Activated CD4-positive, alpha-beta memory T cell treated with anti-CD3 and anti-CD28 coated beads for 36 hours (primary cell): ENCODE measurements around the gene AP3B1. TPM values are rescaled to one million over a fixed set of nuclear protein-coding genes. Genes with fewer than 3 reads are reported as not detected.

Experiments used
- CTCF ChIA-PET: fragments of 350-600 bp; sonication (Branson Sonifier 250); formaldehyde crosslinking; loops from one replicate; lab custom pipeline; 2021; ENCODE audit warnings: antibody characterized with exemption, inconsistent platforms; lab: Charles Lee
- POLR2A ChIA-PET: fragments of 350-600 bp; sonication (Branson Sonifier 250); formaldehyde crosslinking; loops from one replicate; lab custom pipeline; 2021; ENCODE audit warnings: antibody characterized with exemption; lab: Charles Lee
- DNase-seq: peaks from one replicate; pipeline ENCODE4 v3.0.0-alpha.2; 2020
- H3K27ac Mint-ChIP-seq: one replicate; pipeline ENCODE4 v1.8.0; 2021; ENCODE audit warnings: mixed read lengths
- H3K27me3 Mint-ChIP-seq: one replicate; pipeline ENCODE4 v1.8.0; 2021; ENCODE audit warnings: mixed read lengths
- H3K36me3 Mint-ChIP-seq: one replicate; pipeline ENCODE4 v1.8.0; 2021; ENCODE audit warnings: mixed read lengths
- H3K4me1 Mint-ChIP-seq: one replicate; pipeline ENCODE4 v1.8.0; 2021; ENCODE audit warnings: low read depth, mixed read lengths
- H3K4me3 Mint-ChIP-seq: one replicate; pipeline ENCODE4 v1.8.0; 2021; ENCODE audit warnings: mild to moderate bottlenecking, mixed read lengths
- H3K9me3 Mint-ChIP-seq: one replicate; pipeline ENCODE4 v1.8.0; 2021; ENCODE audit warnings: mixed read lengths
- intact Hi-C: fragments of 100-400 bp; cut with micrococcal nuclease; formaldehyde crosslinking; loops from one replicate; pipeline ENCODE4 v1.15.1; 2023
- total RNA-seq, 2 experiments: library from RNA; stranded (reverse); gene quantifications; one replicate each; pipeline ENCODE4 v1.2.3, GENCODE V29; 2021

Gene AP3B1
- total RNA-seq, 2 experiments from 2014 or later = 36.5 to 40.2 TPM

GRCh38 chr5:78287833-78288232 lies 6.7 kb downstream of the AP3B1 start:
- POLR2A ChIA-PET = interaction anchor here (0.7 kb wide), 1 partner anchor 21 kb away, joined by 4 read pairs; no protein-coding TSS in a partner anchor
- H3K27ac Mint-ChIP-seq = no peak overlapping the region
- DNase-seq = no peak
- H3K9me3 Mint-ChIP-seq = no peaks in the 10 kb centered on the region
- CTCF ChIA-PET = interaction anchor here (1.3 kb wide), 1 partner anchor 13 kb away, joined by 3 read pairs; no protein-coding TSS in a partner anchor
- peaks cover 3% of the 10 kb centered on the region for H3K36me3 Mint-ChIP-seq
- H3K27me3 Mint-ChIP-seq = no peaks in the 10 kb centered on the region
- H3K4me1 Mint-ChIP-seq = peaks cover 56% of the 10 kb centered on the region
- no peak overlapping the region for H3K4me3 Mint-ChIP-seq
- intact Hi-C loops = no loop called here

- no peak for DNase-seq
- CTCF ChIA-PET = interaction anchor here (1.3 kb wide), 1 partner anchor 14 kb away, joined by 3 read pairs; no protein-coding TSS in a partner anchor
- H3K9me3 Mint-ChIP-seq = no peaks in the 10 kb centered on the region
- no peak overlapping the region for H3K4me3 Mint-ChIP-seq
- no peak overlapping the region for H3K27ac Mint-ChIP-seq
- POLR2A ChIA-PET = no interaction called here
- no peaks in the 10 kb centered on the region for H3K27me3 Mint-ChIP-seq
- H3K36me3 Mint-ChIP-seq = peaks cover 3% of the 10 kb centered on the region
- peaks cover 51% of the 10 kb centered on the region for H3K4me1 Mint-ChIP-seq
- intact Hi-C loops = no loop called here
These were observed 7.3 kb downstream of the AP3B1 start for GRCh38 chr5:78287169-78287568.

DNA sequence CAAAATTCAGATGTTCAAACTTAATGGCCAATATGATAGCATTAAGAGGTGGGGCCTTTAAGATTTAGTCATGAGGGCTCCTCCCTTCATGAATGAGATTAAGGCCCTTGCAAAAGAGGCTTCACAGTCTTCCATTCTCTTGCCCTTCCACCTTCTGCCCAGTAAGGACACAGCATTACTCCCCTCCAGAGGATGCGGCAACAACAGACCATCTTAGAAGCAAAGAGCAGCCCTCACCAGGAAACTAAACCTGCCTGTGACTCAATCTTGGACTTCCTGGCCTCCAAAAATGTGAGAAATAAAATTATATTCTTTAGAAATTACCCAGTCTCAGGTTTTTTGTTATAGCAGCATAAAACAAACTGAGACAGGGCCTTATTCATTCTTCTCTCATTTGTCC lies 8.2 kb downstream of the AP3B1 start:
- Mint-ChIP-seq H3K27ac (no peak overlapping the region), H3K27me3 (no peaks in the 10 kb centered on the region), H3K4me3 (no peak overlapping the region), H3K4me1 (peaks cover 45% of the 10 kb centered on the region), H3K9me3 (no peaks in the 10 kb centered on the region), H3K36me3 (peaks cover 3% of the 10 kb centered on the region)
- no peak for DNase-seq
- POLR2A ChIA-PET = no interaction called here
- intact Hi-C loops = no loop called here
- CTCF ChIA-PET = no interaction called here

DNA sequence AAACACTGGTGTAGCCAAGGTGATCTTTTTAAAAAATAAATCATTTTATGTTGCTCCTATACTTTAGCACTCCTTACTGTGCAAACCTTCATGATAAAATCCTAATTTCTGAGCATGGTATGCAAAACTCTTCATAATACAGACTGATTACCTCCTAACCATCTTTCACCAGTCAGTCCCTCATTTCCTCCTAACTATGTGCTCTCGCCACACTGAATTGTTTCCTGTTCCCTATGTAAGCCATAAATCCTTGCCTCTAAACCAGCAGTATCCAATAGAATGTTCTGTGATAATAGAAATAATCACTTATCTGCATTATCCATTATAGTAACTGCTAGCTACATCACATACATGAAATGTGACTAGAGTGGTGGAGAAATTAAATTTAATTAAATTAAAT lies 10.7 kb downstream of the AP3B1 start:
- peaks cover 31% of the 10 kb centered on the region for H3K4me1 Mint-ChIP-seq
- H3K27ac Mint-ChIP-seq = no peak overlapping the region
- no peak overlapping the region for H3K4me3 Mint-ChIP-seq
- ChIA-PET POLR2A (no interaction called here), CTCF (interaction anchor here (0.6 to 1.5 kb wide), 3 partner anchors 11 to 17 kb away, joined by 3 to 7 read pairs (median 4); no protein-coding TSS in a partner anchor)
- peaks cover 3% of the 10 kb centered on the region for H3K36me3 Mint-ChIP-seq
- no peaks in the 10 kb centered on the region for H3K27me3 Mint-ChIP-seq
- no peaks in the 10 kb centered on the region for H3K9me3 Mint-ChIP-seq
- intact Hi-C loops = no loop called here
- no peak for DNase-seq

- Mint-ChIP-seq H3K36me3 (peaks cover 3% of the 10 kb centered on the region), H3K27ac (no peak overlapping the region), H3K27me3 (no peaks in the 10 kb centered on the region), H3K9me3 (no peaks in the 10 kb centered on the region), H3K4me3 (no peak overlapping the region), H3K4me1 (peaks cover 28% of the 10 kb centered on the region)
- POLR2A ChIA-PET = no interaction called here
- no peak for DNase-seq
- CTCF ChIA-PET = no interaction called here
- intact Hi-C loops = no loop called here
These were observed 11.4 kb downstream of the AP3B1 start for GRCh38 chr5:78283105-78283504.

DNA sequence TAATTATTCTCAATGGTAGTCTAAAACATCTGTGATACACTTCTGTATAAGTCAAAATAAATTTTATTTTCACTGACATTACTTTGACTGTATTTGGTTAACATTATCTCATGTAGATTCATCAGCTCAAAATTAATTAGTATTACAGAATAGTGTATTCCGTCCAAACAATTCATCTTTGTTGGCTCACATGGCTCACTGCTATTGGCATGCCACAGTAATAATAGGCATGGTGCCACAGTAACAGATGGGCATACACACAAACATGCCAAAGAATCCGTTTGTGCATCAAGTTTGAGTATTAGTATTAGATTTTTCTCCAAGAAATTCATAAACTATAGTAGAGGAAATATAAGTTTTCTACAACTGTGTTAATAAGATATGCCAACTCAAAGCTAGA lies 14.2 kb downstream of the AP3B1 start:
- DNase-seq = no peak
- no peak overlapping the region for H3K4me3 Mint-ChIP-seq
- H3K4me1 Mint-ChIP-seq = peaks cover 17% of the 10 kb centered on the region
- no peaks in the 10 kb centered on the region for H3K9me3 Mint-ChIP-seq
- H3K36me3 Mint-ChIP-seq = peaks cover 3% of the 10 kb centered on the region
- ChIA-PET POLR2A (no interaction called here), CTCF (no interaction called here)
- intact Hi-C loops = no loop called here
- H3K27ac Mint-ChIP-seq = no peak overlapping the region
- H3K27me3 Mint-ChIP-seq = no peaks in the 10 kb centered on the region

- peaks cover 15% of the 10 kb centered on the region for H3K4me1 Mint-ChIP-seq
- H3K4me3 Mint-ChIP-seq = no peak overlapping the region
- POLR2A ChIA-PET = no interaction called here
- H3K9me3 Mint-ChIP-seq = no peaks in the 10 kb centered on the region
- H3K36me3 Mint-ChIP-seq = peaks cover 2% of the 10 kb centered on the region
- intact Hi-C loops = no loop called here
- no peaks in the 10 kb centered on the region for H3K27me3 Mint-ChIP-seq
- no peak overlapping the region for H3K27ac Mint-ChIP-seq
- DNase-seq = no peak
- CTCF ChIA-PET = interaction anchor here (0.7 kb wide), 1 partner anchor 315 kb away, joined by 3 read pairs; no protein-coding TSS in a partner anchor
These were observed 15.3 kb downstream of the AP3B1 start for GRCh38 chr5:78279194-78279593.

DNA sequence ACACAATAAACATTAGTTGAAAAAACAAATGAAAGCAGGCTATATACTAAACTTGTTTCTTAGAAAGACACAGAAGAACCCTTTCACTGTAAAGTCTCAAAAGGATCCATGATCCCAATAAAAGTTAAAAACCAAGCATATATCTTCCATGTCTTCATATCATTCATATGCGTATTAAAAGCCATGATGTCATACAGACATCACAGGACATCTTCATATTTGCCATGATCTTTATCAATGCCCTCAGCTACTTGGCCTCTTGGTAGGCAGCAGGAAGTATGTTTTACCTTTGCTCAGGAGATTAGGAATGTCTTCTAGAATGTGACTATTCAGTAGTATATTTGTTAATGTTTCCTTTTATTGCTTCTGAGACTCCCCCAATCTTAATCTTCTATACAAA lies 16.8 kb downstream of the AP3B1 start:
- H3K36me3 Mint-ChIP-seq = peaks cover 2% of the 10 kb centered on the region
- no peaks in the 10 kb centered on the region for H3K27me3 Mint-ChIP-seq
- no peak for DNase-seq
- H3K4me1 Mint-ChIP-seq = peaks cover 10% of the 10 kb centered on the region
- no peak overlapping the region for H3K4me3 Mint-ChIP-seq
- POLR2A ChIA-PET = no interaction called here
- intact Hi-C loops = no loop called here
- CTCF ChIA-PET = no interaction called here
- no peak overlapping the region for H3K27ac Mint-ChIP-seq
- H3K9me3 Mint-ChIP-seq = no peaks in the 10 kb centered on the region

DNA sequence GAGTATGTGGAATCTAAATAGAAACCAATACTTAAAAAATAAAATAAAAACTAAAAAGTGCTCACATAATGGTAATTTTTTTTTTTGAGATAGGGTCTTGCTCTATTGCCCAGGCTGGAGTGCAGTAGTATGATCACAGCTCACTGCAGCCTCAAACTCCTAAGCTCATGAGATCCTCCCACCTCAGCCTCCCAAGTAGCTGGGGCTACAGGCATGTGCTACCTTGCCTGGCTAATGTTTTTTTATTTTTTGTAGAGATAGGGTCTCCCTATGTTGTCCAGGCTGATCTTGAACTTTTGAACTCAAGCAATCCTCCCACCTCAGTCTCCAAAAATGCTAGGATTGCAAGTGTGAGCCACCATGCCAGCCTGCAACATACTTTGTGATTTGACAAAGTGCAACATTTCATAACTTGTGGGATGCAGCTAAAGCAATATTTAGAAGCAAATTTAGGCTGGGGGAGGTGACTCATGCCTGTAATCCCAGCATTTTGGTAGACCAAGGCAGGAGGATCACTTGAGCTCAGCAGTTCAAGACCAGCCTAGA lies 18.4 kb downstream of the AP3B1 start:
- no peaks in the 10 kb centered on the region for H3K9me3 Mint-ChIP-seq
- no peaks in the 10 kb centered on the region for H3K27me3 Mint-ChIP-seq
- no peak for DNase-seq
- ChIA-PET CTCF (interaction anchor here (0.9 kb wide), 1 partner anchor 749 kb away, joined by 4 read pairs; no protein-coding TSS in a partner anchor), POLR2A (no interaction called here)
- H3K27ac Mint-ChIP-seq = no peak overlapping the region
- no peak overlapping the region for H3K4me3 Mint-ChIP-seq
- intact Hi-C loops = no loop called here
- H3K36me3 Mint-ChIP-seq = peaks cover 2% of the 10 kb centered on the region
- H3K4me1 Mint-ChIP-seq = peaks cover 8% of the 10 kb centered on the region

DNA sequence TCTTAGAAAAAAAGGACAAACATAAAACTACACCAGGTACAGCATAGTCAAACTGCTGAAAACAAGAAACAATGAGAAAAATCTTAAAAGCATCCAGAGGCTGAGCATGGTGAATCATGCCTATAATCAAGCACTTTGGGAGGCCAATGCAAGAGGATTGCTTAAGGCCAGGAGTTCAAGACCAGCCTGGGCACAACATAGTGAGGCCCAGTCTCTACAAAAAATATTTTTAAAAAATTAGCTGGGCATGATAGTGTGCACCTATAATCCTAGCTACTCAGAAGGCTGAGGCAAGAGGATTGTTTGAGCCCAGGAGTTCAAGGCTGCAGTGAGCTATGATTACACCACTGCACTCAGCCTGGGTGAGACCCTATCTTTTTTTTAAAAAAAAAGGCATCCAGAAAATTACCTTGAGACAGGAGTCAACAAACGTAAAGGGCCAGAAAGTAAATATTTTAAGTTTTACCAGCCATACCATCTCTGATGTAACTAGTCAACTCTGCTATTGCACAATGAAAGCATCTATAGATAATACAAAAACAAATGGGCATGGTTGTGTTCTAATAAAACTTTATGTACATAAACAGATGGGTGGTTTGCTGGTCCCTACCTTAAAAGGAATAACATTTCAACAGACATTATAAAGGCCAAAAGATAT lies 19.8 kb downstream of the AP3B1 start:
- H3K4me1 Mint-ChIP-seq = peaks cover 8% of the 10 kb centered on the region
- CTCF ChIA-PET = no interaction called here
- no peaks in the 10 kb centered on the region for H3K27me3 Mint-ChIP-seq
- intact Hi-C loops = no loop called here
- H3K9me3 Mint-ChIP-seq = no peaks in the 10 kb centered on the region
- POLR2A ChIA-PET = no interaction called here
- peaks cover 2% of the 10 kb centered on the region for H3K36me3 Mint-ChIP-seq
- no peak for DNase-seq
- no peak overlapping the region for H3K27ac Mint-ChIP-seq
- no peak overlapping the region for H3K4me3 Mint-ChIP-seq

- H3K27me3 Mint-ChIP-seq = no peaks in the 10 kb centered on the region
- CTCF ChIA-PET = no interaction called here
These were observed 21.1 kb downstream of the AP3B1 start for GRCh38 chr5:78273436-78273835.

DNA sequence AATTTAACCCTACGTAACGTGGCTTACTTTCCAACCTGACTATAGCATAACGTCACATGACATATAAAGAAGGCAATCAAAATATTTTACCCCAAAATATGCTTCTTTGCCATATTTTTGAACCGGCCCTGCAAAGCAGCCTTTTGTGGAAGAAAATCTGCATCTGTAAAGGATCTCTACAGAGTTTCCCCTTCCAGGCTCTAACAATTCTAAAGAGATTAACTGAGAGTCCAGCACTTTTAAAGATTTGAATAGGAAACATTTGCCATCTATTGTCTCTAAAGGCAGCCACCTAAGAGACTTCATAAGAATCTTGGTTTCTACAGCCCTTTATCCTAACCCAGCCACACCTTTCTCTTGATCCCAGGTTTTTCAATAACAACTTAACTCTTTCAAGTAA lies 22.7 kb downstream of the AP3B1 start:
- Mint-ChIP-seq H3K27me3 (no peaks in the 10 kb centered on the region), H3K4me3 (no peak overlapping the region), H3K36me3 (peaks cover 3% of the 10 kb centered on the region), H3K27ac (no peak overlapping the region), H3K4me1 (peaks cover 13% of the 10 kb centered on the region), H3K9me3 (no peaks in the 10 kb centered on the region)
- CTCF ChIA-PET = no interaction called here
- POLR2A ChIA-PET = no interaction called here
- DNase-seq = no peak
- intact Hi-C loops = no loop called here

More at GRCh38 chr5:78273436-78273835, 21.1 kb downstream of the AP3B1 start:
- no peaks in the 10 kb centered on the region for H3K9me3 Mint-ChIP-seq
- no peak overlapping the region for H3K27ac Mint-ChIP-seq
- no peak for DNase-seq
- intact Hi-C loops = no loop called here
- POLR2A ChIA-PET = interaction anchor here (0.6 kb wide), 1 partner anchor 134 kb away, joined by 3 read pairs; no protein-coding TSS in a partner anchor
- peaks cover 11% of the 10 kb centered on the region for H3K4me1 Mint-ChIP-seq
- H3K36me3 Mint-ChIP-seq = peaks cover 2% of the 10 kb centered on the region
- H3K4me3 Mint-ChIP-seq = no peak overlapping the region
